Measurements from ENCODE around the gene CMTM8.
A peak's percentile ranks its signal among the peaks of the same experiment; 100 is the strongest.

Gene CMTM8

DNA sequence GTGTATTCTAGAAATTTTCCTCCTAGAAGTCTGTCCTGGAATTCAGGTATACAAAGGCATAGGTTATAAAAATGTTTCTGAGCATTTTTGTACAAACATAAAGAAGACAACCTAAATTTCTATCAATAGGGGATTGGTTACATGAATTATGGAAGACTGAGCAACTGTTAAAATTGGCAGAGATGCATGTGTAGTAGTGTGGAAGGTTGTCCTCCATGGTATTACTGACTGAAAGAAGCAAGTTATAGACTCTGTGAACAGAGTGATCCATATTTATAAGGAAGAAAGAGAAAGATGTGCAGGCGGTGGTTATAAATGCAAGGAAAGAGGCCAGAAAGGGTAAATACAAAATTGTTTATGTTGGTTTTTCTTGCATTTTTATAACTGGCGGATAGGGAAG lies 114.9 kb downstream of the CMTM8 start:
- H3K36me3 Mint-ChIP-seq (ENCODE audit: low read depth), result peaks cover 8% of the 10 kb centered on the region
- H3K9me3 Mint-ChIP-seq, result no peaks in the 10 kb centered on the region
- H3K4me1 Mint-ChIP-seq, result peaks cover 9% of the 10 kb centered on the region
- TF ChIP-seq, protein P1, sequence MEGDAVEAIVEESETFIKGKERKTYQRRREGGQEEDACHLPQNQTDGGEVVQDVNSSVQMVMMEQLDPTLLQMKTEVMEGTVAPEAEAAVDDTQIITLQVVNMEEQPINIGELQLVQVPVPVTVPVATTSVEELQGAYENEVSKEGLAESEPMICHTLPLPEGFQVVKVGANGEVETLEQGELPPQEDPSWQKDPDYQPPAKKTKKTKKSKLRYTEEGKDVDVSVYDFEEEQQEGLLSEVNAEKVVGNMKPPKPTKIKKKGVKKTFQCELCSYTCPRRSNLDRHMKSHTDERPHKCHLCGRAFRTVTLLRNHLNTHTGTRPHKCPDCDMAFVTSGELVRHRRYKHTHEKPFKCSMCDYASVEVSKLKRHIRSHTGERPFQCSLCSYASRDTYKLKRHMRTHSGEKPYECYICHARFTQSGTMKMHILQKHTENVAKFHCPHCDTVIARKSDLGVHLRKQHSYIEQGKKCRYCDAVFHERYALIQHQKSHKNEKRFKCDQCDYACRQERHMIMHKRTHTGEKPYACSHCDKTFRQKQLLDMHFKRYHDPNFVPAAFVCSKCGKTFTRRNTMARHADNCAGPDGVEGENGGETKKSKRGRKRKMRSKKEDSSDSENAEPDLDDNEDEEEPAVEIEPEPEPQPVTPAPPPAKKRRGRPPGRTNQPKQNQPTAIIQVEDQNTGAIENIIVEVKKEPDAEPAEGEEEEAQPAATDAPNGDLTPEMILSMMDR (IDR thresholded peaks at IDR 0.05), result no peak
- no peak overlapping the region for H3K4me3 Mint-ChIP-seq
- H3K27me3 Mint-ChIP-seq (ENCODE audit: low read depth, poor library complexity), result peaks cover 8% of the 10 kb centered on the region
- H3K27ac Mint-ChIP-seq, result no peak overlapping the region
- no peak for DNase-seq

DNA sequence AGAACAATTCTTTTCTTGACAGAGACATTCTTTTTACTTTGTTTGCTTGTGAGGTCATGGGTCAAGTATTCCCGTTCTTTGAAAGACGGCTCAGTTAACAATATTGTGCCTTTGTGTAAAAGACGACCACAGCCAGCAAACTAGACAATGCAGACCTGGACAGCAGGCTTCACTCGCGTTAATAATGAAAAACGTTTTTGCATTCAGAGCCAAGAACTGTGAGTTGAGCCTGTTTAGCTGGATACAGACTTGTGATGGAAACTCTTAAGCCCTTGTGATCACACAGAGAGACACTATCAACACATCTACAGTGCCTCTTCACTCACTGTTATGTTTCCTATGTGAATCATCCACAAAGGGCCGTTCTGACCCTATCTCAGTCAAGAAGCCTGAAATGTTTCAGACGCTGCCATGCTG lies 115.9 kb downstream of the CMTM8 start:
- Mint-ChIP-seq H3K9me3 (no peaks in the 10 kb centered on the region), H3K36me3 (ENCODE audit: low read depth) (peaks cover 14% of the 10 kb centered on the region), H3K27me3 (ENCODE audit: low read depth, poor library complexity) (peaks cover 8% of the 10 kb centered on the region), H3K4me1 (no peaks in the 10 kb centered on the region), H3K4me3 (no peak overlapping the region), H3K27ac (no peak overlapping the region)
- DNase-seq, result no peak
- TF ChIP-seq, protein P1 (IDR thresholded peaks at IDR 0.05), result no peak

DNA sequence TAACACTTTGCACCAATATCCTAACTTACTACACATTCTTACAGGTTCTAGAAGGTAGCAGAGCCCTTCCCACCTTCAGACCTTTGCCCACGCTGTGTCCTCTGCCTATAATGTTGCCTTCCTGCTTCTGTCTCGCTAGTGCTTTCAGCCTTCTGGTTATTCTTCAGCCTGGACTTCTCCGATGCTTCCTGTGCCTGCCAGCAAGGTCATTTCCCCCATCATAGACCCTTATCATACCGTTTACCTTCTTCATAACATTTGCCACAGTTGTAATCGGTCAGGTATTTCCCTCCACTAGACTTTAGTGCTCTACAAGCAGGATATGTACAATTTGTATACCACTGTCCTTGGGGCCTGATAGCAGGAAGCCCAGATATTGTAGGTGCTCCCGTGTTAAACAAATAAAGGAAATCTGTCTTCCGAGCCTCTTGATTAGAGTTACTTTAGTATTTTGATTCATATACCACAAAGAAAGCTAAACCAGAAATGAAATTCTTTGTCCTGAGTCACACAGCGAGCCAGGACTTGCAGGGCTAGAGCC lies 117.3 kb downstream of the CMTM8 start:
- no peak overlapping the region for H3K27ac Mint-ChIP-seq
- peaks cover 18% of the 10 kb centered on the region for H3K36me3 Mint-ChIP-seq (ENCODE audit: low read depth)
- H3K27me3 Mint-ChIP-seq (ENCODE audit: low read depth, poor library complexity), result peaks cover 8% of the 10 kb centered on the region
- peaks cover 6% of the 10 kb centered on the region for H3K4me1 Mint-ChIP-seq
- no peak overlapping the region for H3K4me3 Mint-ChIP-seq
- TF ChIP-seq, protein P1 (IDR thresholded peaks at IDR 0.05), result no peak
- DNase-seq, result no peak
- H3K9me3 Mint-ChIP-seq, result no peaks in the 10 kb centered on the region

DNA sequence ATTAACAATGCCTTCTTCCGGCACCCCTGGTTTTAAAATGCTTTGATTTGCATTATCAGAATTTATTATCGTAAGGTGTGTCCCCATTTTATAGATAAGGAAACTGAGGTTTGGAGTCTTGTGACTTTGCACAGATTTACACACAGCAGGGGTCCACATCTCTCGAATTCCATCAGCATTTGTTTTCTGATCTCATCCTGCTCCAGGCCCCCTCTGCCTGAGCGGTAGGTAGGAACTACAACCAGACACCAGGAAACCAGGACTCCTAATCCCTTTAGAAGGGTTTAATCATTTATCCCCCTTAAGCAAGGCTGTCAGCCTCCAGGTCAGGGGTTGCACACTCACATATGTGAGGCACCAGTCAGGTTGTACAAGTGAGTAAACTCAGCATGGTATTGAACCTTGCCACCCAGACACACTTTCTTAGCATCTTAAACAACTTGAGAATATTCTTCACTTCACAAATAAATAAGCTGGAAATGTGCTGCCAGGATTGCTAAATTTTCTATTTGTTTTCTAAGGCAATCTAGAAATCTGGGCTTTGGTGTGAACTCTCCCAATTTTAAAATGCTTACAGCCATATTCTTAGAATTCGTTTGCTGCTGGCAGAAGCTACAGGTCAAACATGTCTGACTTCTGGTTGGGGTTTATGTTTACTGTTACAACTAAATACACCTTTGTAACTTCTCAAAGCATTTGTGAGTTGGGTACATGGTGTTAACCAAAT lies 121.4 kb downstream of the CMTM8 start:
- DNase-seq, result no peak
- Mint-ChIP-seq H3K27me3 (ENCODE audit: low read depth, poor library complexity) (peaks cover 14% of the 10 kb centered on the region), H3K4me1 (peaks cover 9% of the 10 kb centered on the region), H3K4me3 (no peak overlapping the region), H3K9me3 (no peaks in the 10 kb centered on the region), H3K27ac (peak overlapping the region; percentile 88), H3K36me3 (ENCODE audit: low read depth) (peaks cover 24% of the 10 kb centered on the region)
- TF ChIP-seq, protein P1 (IDR thresholded peaks at IDR 0.05), result no peak

DNA sequence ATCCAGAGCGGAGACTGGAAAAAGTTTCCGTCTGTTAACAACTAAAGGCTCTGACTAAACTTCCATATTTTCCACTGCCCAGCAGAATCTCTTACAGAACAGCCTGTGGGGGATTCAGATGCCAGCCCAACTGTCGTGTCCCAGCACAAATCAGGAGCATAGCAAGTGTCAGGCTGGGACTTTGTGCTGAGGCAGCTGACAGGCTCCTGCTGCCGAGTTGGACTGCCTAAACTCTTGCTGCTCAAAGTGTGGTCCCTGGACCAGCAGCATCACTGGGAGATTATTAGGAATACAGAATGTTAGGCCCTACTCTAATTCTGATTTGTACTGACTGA lies 122.0 kb downstream of the CMTM8 start:
- Mint-ChIP-seq H3K4me1 (peaks cover 12% of the 10 kb centered on the region), H3K36me3 (ENCODE audit: low read depth) (peaks cover 20% of the 10 kb centered on the region), H3K27ac (peak overlapping the region; percentile 88), H3K9me3 (no peaks in the 10 kb centered on the region), H3K4me3 (no peak overlapping the region), H3K27me3 (ENCODE audit: low read depth, poor library complexity) (peaks cover 15% of the 10 kb centered on the region)
- TF ChIP-seq, protein P1 (IDR thresholded peaks at IDR 0.05), result no peak
- no peak for DNase-seq

All from nephron progenitor cell (in vitro differentiated cells).